Measurements from ENCODE around the gene PPP1R12B.
"Not testable (repeated sequence)": the region's sequence is repeated elsewhere in the genome, so short reads cannot be mapped to it uniquely, and the experiment has no call there.

The PPP1R12B gene

DNA sequence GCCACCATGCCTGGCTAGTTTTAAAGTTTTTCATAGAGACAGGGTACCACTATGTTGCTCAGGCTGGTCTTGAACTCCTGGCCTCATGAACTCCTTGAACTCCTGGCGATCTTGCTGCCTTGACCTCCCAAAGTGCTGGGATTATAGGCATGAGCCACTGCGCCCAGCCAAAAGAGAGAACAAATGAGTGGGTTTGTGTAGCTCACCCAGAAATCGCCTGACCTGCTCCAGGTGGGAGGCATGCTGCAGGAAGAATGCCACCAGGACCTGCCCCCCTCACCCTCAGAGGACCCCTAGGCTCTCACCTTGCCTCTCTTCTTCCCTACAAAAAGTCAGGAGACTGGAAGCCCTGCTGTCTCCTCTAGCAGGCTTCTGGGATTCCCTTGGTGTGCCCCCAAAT, 272.9 kb downstream of the PPP1R12B start:
- H3K27me3 ChIP-seq (ENCODE audit: control insufficient read depth, low read length), result peaks cover 29% of the 10 kb centered on the region
- no peak overlapping the region for H3K4me3 ChIP-seq (ENCODE audit: low read length)
- peaks cover 4% of the 10 kb centered on the region; the same call in 1 of the 2 replicates for H3K9me3 ChIP-seq (ENCODE audit: control insufficient read depth, insufficient read depth, low read length)
- no peak for TF ChIP-seq EZH2phosphoT487 (IDR thresholded peaks at IDR 0.05; ENCODE audit: borderline replicate concordance, low read length)
- TF ChIP-seq, protein P1, sequence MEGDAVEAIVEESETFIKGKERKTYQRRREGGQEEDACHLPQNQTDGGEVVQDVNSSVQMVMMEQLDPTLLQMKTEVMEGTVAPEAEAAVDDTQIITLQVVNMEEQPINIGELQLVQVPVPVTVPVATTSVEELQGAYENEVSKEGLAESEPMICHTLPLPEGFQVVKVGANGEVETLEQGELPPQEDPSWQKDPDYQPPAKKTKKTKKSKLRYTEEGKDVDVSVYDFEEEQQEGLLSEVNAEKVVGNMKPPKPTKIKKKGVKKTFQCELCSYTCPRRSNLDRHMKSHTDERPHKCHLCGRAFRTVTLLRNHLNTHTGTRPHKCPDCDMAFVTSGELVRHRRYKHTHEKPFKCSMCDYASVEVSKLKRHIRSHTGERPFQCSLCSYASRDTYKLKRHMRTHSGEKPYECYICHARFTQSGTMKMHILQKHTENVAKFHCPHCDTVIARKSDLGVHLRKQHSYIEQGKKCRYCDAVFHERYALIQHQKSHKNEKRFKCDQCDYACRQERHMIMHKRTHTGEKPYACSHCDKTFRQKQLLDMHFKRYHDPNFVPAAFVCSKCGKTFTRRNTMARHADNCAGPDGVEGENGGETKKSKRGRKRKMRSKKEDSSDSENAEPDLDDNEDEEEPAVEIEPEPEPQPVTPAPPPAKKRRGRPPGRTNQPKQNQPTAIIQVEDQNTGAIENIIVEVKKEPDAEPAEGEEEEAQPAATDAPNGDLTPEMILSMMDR (IDR thresholded peaks at IDR 0.05; ENCODE audit: low read depth, low read length, poor library complexity, severe bottlenecking), result no peak
- no peak overlapping the region for H3K27ac ChIP-seq (ENCODE audit: low read depth, low read length)
- H4K20me1 ChIP-seq (ENCODE audit: control insufficient read depth, insufficient read depth, low read depth, low read length), result peaks cover 6% of the 10 kb centered on the region
- no peaks in the 10 kb centered on the region for H3K36me3 ChIP-seq (ENCODE audit: control insufficient read depth, low read length)
- peaks cover 9% of the 10 kb centered on the region for H3K4me1 ChIP-seq (ENCODE audit: control insufficient read depth, low read length)
- H3K79me2 ChIP-seq (ENCODE audit: control insufficient read depth, low read length), result no peaks in the 10 kb centered on the region
- no peaks in the 10 kb centered on the region for H3F3A ChIP-seq (ENCODE audit: control insufficient read depth, insufficient read depth)
- H3K9me2 ChIP-seq (replicated peaks; ENCODE audit: control insufficient read depth, low read length), result no peaks in the 10 kb centered on the region
- H3K4me2 ChIP-seq (ENCODE audit: low read length), result no peak overlapping the region

DNA sequence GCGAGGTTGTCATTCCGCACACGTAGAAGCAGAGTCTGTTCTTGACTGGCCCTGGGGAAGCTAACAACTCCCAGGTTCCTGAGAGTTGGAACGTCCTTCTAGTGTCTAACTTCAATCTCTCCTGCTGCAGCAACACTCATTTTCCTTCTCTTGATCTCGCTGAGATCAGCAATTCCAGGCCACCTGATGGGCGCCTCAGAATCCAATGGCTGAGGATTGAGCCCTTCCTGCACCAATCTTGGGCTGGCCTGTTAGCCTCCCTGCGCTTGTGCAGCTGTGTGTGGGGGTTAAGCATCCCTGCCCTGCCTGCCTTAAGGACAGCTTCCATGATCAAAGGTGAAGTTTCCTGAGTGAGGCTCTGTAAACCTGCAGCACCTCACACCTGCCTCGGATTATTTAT, 273.9 kb downstream of the PPP1R12B start:
- TF ChIP-seq EZH2phosphoT487 (IDR thresholded peaks at IDR 0.05; ENCODE audit: borderline replicate concordance, low read length), result no peak
- TF ChIP-seq, protein P1 (IDR thresholded peaks at IDR 0.05; ENCODE audit: low read depth, low read length, poor library complexity, severe bottlenecking), result no peak
- Histone ChIP-seq H4K20me1 (ENCODE audit: control insufficient read depth, insufficient read depth, low read depth, low read length) (peaks cover 3% of the 10 kb centered on the region; the same call in 1 of the 2 replicates), H3K9me3 (ENCODE audit: control insufficient read depth, insufficient read depth, low read length) (peaks cover 4% of the 10 kb centered on the region; the same call in 1 of the 2 replicates), H3K36me3 (ENCODE audit: control insufficient read depth, low read length) (no peaks in the 10 kb centered on the region), H3K4me3 (ENCODE audit: low read length) (no peak overlapping the region), H3K4me1 (ENCODE audit: control insufficient read depth, low read length) (peaks cover 15% of the 10 kb centered on the region), H3F3A (ENCODE audit: control insufficient read depth, insufficient read depth) (no peaks in the 10 kb centered on the region), H3K79me2 (ENCODE audit: control insufficient read depth, low read length) (no peaks in the 10 kb centered on the region), H3K4me2 (ENCODE audit: low read length) (no peak overlapping the region), H3K27me3 (ENCODE audit: control insufficient read depth, low read length) (peaks cover 24% of the 10 kb centered on the region), H3K27ac (ENCODE audit: low read depth, low read length) (no peak overlapping the region), H3K9me2 (replicated peaks; ENCODE audit: control insufficient read depth, low read length) (no peaks in the 10 kb centered on the region)

DNA sequence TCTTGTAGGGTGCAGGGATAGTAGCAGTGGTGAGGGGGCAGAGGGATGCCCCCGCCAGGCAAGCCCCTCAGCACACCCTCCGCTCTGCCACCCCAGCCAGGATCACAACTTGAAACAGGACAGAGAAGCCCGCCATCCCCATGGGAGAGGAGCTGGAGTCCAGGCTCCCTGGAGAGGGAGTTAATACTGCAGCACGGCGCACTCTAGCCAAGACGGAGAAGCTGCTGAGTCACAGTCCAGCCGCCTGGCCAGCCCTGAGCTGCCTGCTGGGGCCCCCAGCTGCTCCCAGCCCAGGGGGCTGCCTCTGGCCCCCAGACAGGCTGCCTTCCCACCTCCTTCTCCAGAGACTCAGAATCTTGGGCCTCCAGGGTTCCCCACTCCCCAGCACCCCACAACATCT, 274.6 kb downstream of the PPP1R12B start:
- Histone ChIP-seq H3F3A (ENCODE audit: control insufficient read depth, insufficient read depth) (no peaks in the 10 kb centered on the region), H3K9me2 (replicated peaks; ENCODE audit: control insufficient read depth, low read length) (no peaks in the 10 kb centered on the region), H3K4me3 (ENCODE audit: low read length) (no peak overlapping the region), H3K4me1 (ENCODE audit: control insufficient read depth, low read length) (peaks cover 18% of the 10 kb centered on the region), H4K20me1 (ENCODE audit: control insufficient read depth, insufficient read depth, low read depth, low read length) (peaks cover 1% of the 10 kb centered on the region; the same call in 1 of the 2 replicates), H3K9me3 (ENCODE audit: control insufficient read depth, insufficient read depth, low read length) (peaks cover 4% of the 10 kb centered on the region; the same call in 1 of the 2 replicates), H3K36me3 (ENCODE audit: control insufficient read depth, low read length) (no peaks in the 10 kb centered on the region), H3K4me2 (ENCODE audit: low read length) (no peak overlapping the region), H3K27ac (ENCODE audit: low read depth, low read length) (no peak overlapping the region), H3K27me3 (ENCODE audit: control insufficient read depth, low read length) (peaks cover 19% of the 10 kb centered on the region), H3K79me2 (ENCODE audit: control insufficient read depth, low read length) (no peaks in the 10 kb centered on the region)
- TF ChIP-seq, protein P1 (IDR thresholded peaks at IDR 0.05; ENCODE audit: low read depth, low read length, poor library complexity, severe bottlenecking), result no peak

DNA sequence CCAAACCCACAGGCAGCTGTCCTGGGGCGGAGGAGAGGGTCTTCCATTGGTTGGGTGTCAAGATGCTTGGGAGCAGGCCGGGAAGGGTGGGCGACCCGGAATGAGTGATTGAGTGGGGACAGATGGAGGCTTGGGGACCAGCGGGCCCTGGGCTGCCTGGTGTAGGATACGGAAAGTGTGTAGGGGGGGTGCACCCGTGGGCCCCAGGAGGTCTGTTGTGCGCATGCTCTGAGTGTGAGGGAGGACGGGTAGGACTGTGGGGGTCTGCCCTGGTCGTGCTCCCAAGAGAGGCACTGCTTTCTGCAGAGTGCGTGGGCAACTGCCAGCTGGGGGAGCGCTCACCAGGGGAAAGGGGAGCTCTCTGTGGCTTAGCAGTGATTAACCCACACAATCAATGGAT, 275.0 kb downstream of the PPP1R12B start:
- not testable (repeated sequence) for H3K4me3 ChIP-seq (ENCODE audit: low read length)
- H3K27me3 ChIP-seq (ENCODE audit: control insufficient read depth, low read length), result peaks cover 15% of the 10 kb centered on the region

More for the DNA sequence above, 275.0 kb downstream of the PPP1R12B start:
- H4K20me1 ChIP-seq (ENCODE audit: control insufficient read depth, insufficient read depth, low read depth, low read length); H3K79me2 ChIP-seq (ENCODE audit: control insufficient read depth, low read length); H3K27ac ChIP-seq (ENCODE audit: low read depth, low read length); H3F3A ChIP-seq (ENCODE audit: control insufficient read depth, insufficient read depth); H3K9me3 ChIP-seq (ENCODE audit: control insufficient read depth, insufficient read depth, low read length); H3K36me3 ChIP-seq (ENCODE audit: control insufficient read depth, low read length); H3K4me2 ChIP-seq (ENCODE audit: low read length); H3K9me2 ChIP-seq (replicated peaks; ENCODE audit: control insufficient read depth, low read length): not testable (repeated sequence)
- H3K4me1 ChIP-seq (ENCODE audit: control insufficient read depth, low read length), result peaks cover 22% of the 10 kb centered on the region
